ENCODE measurements around the gene LYSET. TPM values are rescaled to one million over a fixed set of nuclear protein-coding genes. Genes with fewer than 3 reads are reported as not detected.
"Not testable (repeated sequence)": the region's sequence is repeated elsewhere in the genome, so short reads cannot be mapped to it uniquely, and the experiment has no call there.

Gene LYSET
- total and polyA plus RNA-seq, 7 donors = 10.0 to 58.3 (median 16.9) TPM

- no peak for DNase-seq
- Histone ChIP-seq H3K36me3 (no peaks in the 10 kb centered on the region), H3K27me3 (peaks cover 0 to 8% (median 0%) of the 10 kb centered on the region in 3 donors), H3K9me3 (no peaks in the 10 kb centered on the region), H3K4me3 (no peak overlapping the region), H3K4me1 (no peaks in the 10 kb centered on the region), H3K27ac (no peak overlapping the region)
- TF ChIP-seq EP300 (IDR thresholded peaks at IDR 0.05) (no peak), POLR2A (IDR thresholded peaks at IDR 0.05) (no peak), POLR2AphosphoS5 (IDR thresholded peaks at IDR 0.05) (no peak), CTCF (IDR thresholded peaks at IDR 0.05) (no peak)
- 21 to 53% methylated on average over 10 of the region's 10 CpGs for WGBS, 2 donors
- intact Hi-C loops (cut with DNase I) = no loop called here
These were observed 11.1 kb upstream of the LYSET start for GRCh38 chr14:93173943-93174395.

GRCh38 chr14:93174731-93175130, 10.4 kb upstream of the LYSET start:
- DNase-seq; H3K27me3 ChIP-seq; H3K27ac ChIP-seq; H3K9me3 ChIP-seq; H3K36me3 ChIP-seq; H3K4me3 ChIP-seq; intact Hi-C loops (cut with DNase I); H3K4me1 ChIP-seq: not testable (repeated sequence)
- 77 to 84% methylated on average over 5 of the region's 5 CpGs for WGBS, 2 donors

GRCh38 chr14:93175492-93175891, 9.6 kb upstream of the LYSET start:
- H3K4me1 ChIP-seq = no peaks in the 10 kb centered on the region
- no peak for DNase-seq
- H3K36me3 ChIP-seq = no peaks in the 10 kb centered on the region
- no peak overlapping the region for H3K4me3 ChIP-seq
- intact Hi-C loops (cut with DNase I) = no loop called here
- 86 to 88% methylated on average over 6 of the region's 6 CpGs for WGBS, 2 donors
- H3K9me3 ChIP-seq = no peaks in the 10 kb centered on the region
- peaks cover 0 to 8% (median 0%) of the 10 kb centered on the region in 3 donors for H3K27me3 ChIP-seq
- H3K27ac ChIP-seq = no peak overlapping the region
- TF ChIP-seq POLR2A (IDR thresholded peaks at IDR 0.05) (no peak), EP300 (IDR thresholded peaks at IDR 0.05) (no peak)

- no peak for DNase-seq
- TF ChIP-seq POLR2AphosphoS5 (IDR thresholded peaks at IDR 0.05) = no peak
- no peak for TF ChIP-seq CTCF (IDR thresholded peaks at IDR 0.05)
- no peak for TF ChIP-seq POLR2A (IDR thresholded peaks at IDR 0.05)
- no peak for TF ChIP-seq EP300 (IDR thresholded peaks at IDR 0.05)
- H3K27me3 ChIP-seq = no peaks in the 10 kb centered on the region
- no peaks in the 10 kb centered on the region for H3K9me3 ChIP-seq
- H3K36me3 ChIP-seq = peaks cover 0 to 33% (median 0%) of the 10 kb centered on the region in 4 donors
- H3K4me3 ChIP-seq = peak overlapping the region; percentile 89 to 99 (median 92)
- H3K4me1 ChIP-seq = peaks cover 0 to 35% (median 31%) of the 10 kb centered on the region in 4 donors
- intact Hi-C loops (cut with DNase I) = loop anchor here (1.0 kb wide), 1 partner anchor 24 kb away; the partner anchor contains the start of genes GON7 and UBR7
- peak overlapping the region; percentile 95 to 97 (median 96) for H3K27ac ChIP-seq
- 20 to 40% methylated on average over 17 of the region's 17 CpGs for WGBS, 2 donors
These were observed 1.4 kb upstream of the LYSET start for GRCh38 chr14:93183596-93184317.

GRCh38 chr14:93185349-93185720, 218 bp downstream of the LYSET start:
- Histone ChIP-seq H3K27me3 (no peaks in the 10 kb centered on the region), H3K9me3 (no peaks in the 10 kb centered on the region), H3K27ac (peak overlapping the region; percentile 95 to 97 (median 96)), H3K4me1 (peaks cover 0 to 35% (median 31%) of the 10 kb centered on the region in 4 donors), H3K36me3 (peaks cover 0 to 34% (median 0%) of the 10 kb centered on the region in 4 donors), H3K4me3 (peak overlapping the region; percentile 89 to 99 (median 92))
- intact Hi-C loops (cut with DNase I) = no loop called here
- WGBS, 2 donors = 0% methylated on average over 10 of the region's 10 CpGs
- no peak for DNase-seq
- TF ChIP-seq EP300 (IDR thresholded peaks at IDR 0.05) (no peak), CTCF (IDR thresholded peaks at IDR 0.05) (no peak), POLR2AphosphoS5 (IDR thresholded peaks at IDR 0.05) (no peak), POLR2A (IDR thresholded peaks at IDR 0.05) (no peak)

Data from sigmoid colon (tissue), 7 donors.